ENCODE measurements around the gene BZW2. TPM values are rescaled to one million over a fixed set of nuclear protein-coding genes. Genes with fewer than 3 reads are reported as not detected.

Gene BZW2
- total and polyA plus RNA-seq, 2 donors (not counting 1 experiment from before 2014, with no cell fraction given): 18.4 to 20.6 TPM

- TF ChIP-seq CTCF (IDR thresholded peaks at IDR 0.05) (no peak), EZH2 (IDR thresholded peaks at IDR 0.05; ENCODE audit: borderline replicate concordance, insufficient read depth, low read depth, low read length, poor library complexity, severe bottlenecking) (no peak)
- CTCF ChIA-PET: no interaction called here
- POLR2A ChIA-PET: no interaction called here
These were observed 42.3 kb upstream of the BZW2 start for GRCh38 chr7:16603633-16604032.

GRCh38 chr7:16604054-16604453, 41.9 kb upstream of the BZW2 start:
- H3K27ac Mint-ChIP-seq: no peak overlapping the region
- Histone ChIP-seq H3K27ac (ENCODE audit: low read length in 2 of 2) (no peak overlapping the region), H3K79me2 (ENCODE audit: control insufficient read depth, insufficient read depth, low read length) (no peaks in the 10 kb centered on the region), H2AFZ (ENCODE audit: insufficient read depth, low read depth, low read length, poor library complexity, severe bottlenecking) (no peak overlapping the region), H3K4me3 (ENCODE audit: control extremely low read depth in 1 of 5, extremely low read depth in 1 of 5, insufficient read depth in 1 of 5, low read depth in 2 of 5, low read length in 4 of 5) (no peak overlapping the region), H3K9ac (ENCODE audit: low read length) (no peak overlapping the region), H3K4me2 (replicated peaks; ENCODE audit: low read depth, low read length, poor library complexity, severe bottlenecking) (no peak overlapping the region), H3K9me3 (ENCODE audit: control extremely low read depth in 1 of 3, control insufficient read depth in 2 of 3, insufficient read depth in 1 of 3, low read length in 2 of 3) (no peaks in the 10 kb centered on the region), H4K20me1 (ENCODE audit: control insufficient read depth, insufficient read depth, low read length, poor library complexity, severe bottlenecking) (no peaks in the 10 kb centered on the region), H3K27me3 (replicated peaks in 1 of 4; ENCODE audit: control extremely low read depth in 1 of 4, control insufficient read depth in 3 of 4, insufficient read depth in 4 of 4, low read length in 3 of 4) (no peaks in the 10 kb centered on the region), H3K4me1 (ENCODE audit: control insufficient read depth in 2 of 2, insufficient read depth in 2 of 2, low read length in 2 of 2) (peaks cover 0 to under 1% of the 10 kb centered on the region in 2 donors), H3K36me3 (replicated peaks in 1 of 2; ENCODE audit: control extremely low read depth in 1 of 2, control insufficient read depth in 1 of 2, extremely low read depth in 1 of 2, insufficient read depth in 2 of 2, low read length in 1 of 2) (peaks cover 2 to 22% of the 10 kb centered on the region in 2 experiments)
- no peak for DNase-seq
- 100% methylated on average over 2 of the region's 3 CpGs for WGBS (ENCODE audit: insufficient coverage)
- no peak overlapping the region for H3K4me3 Mint-ChIP-seq
- ChIA-PET POLR2A (no interaction called here), CTCF (no interaction called here)
- H3K4me1 Mint-ChIP-seq: peaks cover 1% of the 10 kb centered on the region
- no peak for ATAC-seq (ENCODE audit: low read depth)
- intact Hi-C loops (cut with micrococcal nuclease): no loop called here
- H3K9me3 Mint-ChIP-seq (ENCODE audit: insufficient read depth): no peaks in the 10 kb centered on the region
- TF ChIP-seq EZH2 (IDR thresholded peaks at IDR 0.05; ENCODE audit: borderline replicate concordance, insufficient read depth, low read depth, low read length, poor library complexity, severe bottlenecking): no peak
- TF ChIP-seq CTCF (IDR thresholded peaks at IDR 0.05): no peak
- no peaks in the 10 kb centered on the region for H3K27me3 Mint-ChIP-seq

More at GRCh38 chr7:16603633-16604032, 42.3 kb upstream of the BZW2 start:
- no peak overlapping the region for H3K9ac ChIP-seq (ENCODE audit: low read length)
- no peaks in the 10 kb centered on the region for H3K27me3 ChIP-seq (replicated peaks in 1 of 4; ENCODE audit: control extremely low read depth in 1 of 4, control insufficient read depth in 3 of 4, insufficient read depth in 4 of 4, low read length in 3 of 4)
- no peak overlapping the region for H3K27ac Mint-ChIP-seq
- no peak overlapping the region for H3K4me3 ChIP-seq (ENCODE audit: control extremely low read depth in 1 of 5, extremely low read depth in 1 of 5, insufficient read depth in 1 of 5, low read depth in 2 of 5, low read length in 4 of 5)
- H3K36me3 ChIP-seq (replicated peaks in 1 of 2; ENCODE audit: control extremely low read depth in 1 of 2, control insufficient read depth in 1 of 2, extremely low read depth in 1 of 2, insufficient read depth in 2 of 2, low read length in 1 of 2): peaks cover 2 to 23% of the 10 kb centered on the region in 2 experiments
- no peaks in the 10 kb centered on the region for H3K79me2 ChIP-seq (ENCODE audit: control insufficient read depth, insufficient read depth, low read length)
- no peaks in the 10 kb centered on the region for H3K4me1 Mint-ChIP-seq
- intact Hi-C loops (cut with micrococcal nuclease): no loop called here
- H3K9me3 ChIP-seq (ENCODE audit: control extremely low read depth in 1 of 3, control insufficient read depth in 2 of 3, insufficient read depth in 1 of 3, low read length in 2 of 3): no peaks in the 10 kb centered on the region
- DNase-seq (no peak), ATAC-seq (ENCODE audit: low read depth) (no peak)
- no peak overlapping the region for H3K4me3 Mint-ChIP-seq
- H3K4me1 ChIP-seq (ENCODE audit: control insufficient read depth in 2 of 2, insufficient read depth in 2 of 2, low read length in 2 of 2): no peaks in the 10 kb centered on the region
- H3K4me2 ChIP-seq (replicated peaks; ENCODE audit: low read depth, low read length, poor library complexity, severe bottlenecking): no peak overlapping the region
- H3K9me3 Mint-ChIP-seq (ENCODE audit: insufficient read depth): no peaks in the 10 kb centered on the region
- H3K27ac ChIP-seq (ENCODE audit: low read length in 2 of 2): no peak overlapping the region
- H3K27me3 Mint-ChIP-seq: no peaks in the 10 kb centered on the region
- H4K20me1 ChIP-seq (ENCODE audit: control insufficient read depth, insufficient read depth, low read length, poor library complexity, severe bottlenecking): no peaks in the 10 kb centered on the region
- H2AFZ ChIP-seq (ENCODE audit: insufficient read depth, low read depth, low read length, poor library complexity, severe bottlenecking): no peak overlapping the region

Data from B cell (primary cell).